HG03159 (cell line): Measurements from ENCODE around the gene HPSE2.

Experiments
- ATAC-seq: cut with Tn5 transposase; IDR thresholded peaks from one replicate; pipeline ENCODE4 v1.9.1; 2021; ENCODE audit warnings: mild to moderate bottlenecking, moderate library complexity; ENCODE audit not compliant: unreplicated experiment

Gene HPSE2

GRCh38 chr10:98858525-98858924 is 377.1 kb downstream of the HPSE2 start:
- no peak for ATAC-seq

GRCh38 chr10:98855403-98856189 is 380.1 kb downstream of the HPSE2 start:
- ATAC-seq = peak; percentile 66

- ATAC-seq = no peak
Observed at GRCh38 chr10:98852686-98853085, 383.0 kb downstream of the HPSE2 start.

GRCh38 chr10:98848361-98848760 is 387.3 kb downstream of the HPSE2 start:
- ATAC-seq = no peak

- ATAC-seq = no peak
Observed at GRCh38 chr10:98846787-98847186, 388.9 kb downstream of the HPSE2 start.

- ATAC-seq = no peak
Observed at GRCh38 chr10:98833542-98833941, 402.1 kb downstream of the HPSE2 start.

GRCh38 chr10:98832738-98833137 is 402.9 kb downstream of the HPSE2 start:
- ATAC-seq = no peak

- no peak for ATAC-seq
Observed at GRCh38 chr10:98832196-98832595, 403.5 kb downstream of the HPSE2 start.

GRCh38 chr10:98831391-98831790 is 404.3 kb downstream of the HPSE2 start:
- ATAC-seq = no peak

GRCh38 chr10:98825741-98826140 is 409.9 kb downstream of the HPSE2 start:
- ATAC-seq = no peak

- ATAC-seq = no peak
Observed at GRCh38 chr10:98817396-98817795, 418.3 kb downstream of the HPSE2 start.

GRCh38 chr10:98815039-98815885 is 420.4 kb downstream of the HPSE2 start:
- ATAC-seq = no peak

GRCh38 chr10:98814470-98814869 is 421.2 kb downstream of the HPSE2 start:
- no peak for ATAC-seq

- no peak for ATAC-seq
Observed at GRCh38 chr10:98808282-98808892, 427.3 kb downstream of the HPSE2 start.

- ATAC-seq = no peak
Observed at GRCh38 chr10:98800263-98800662, 435.4 kb downstream of the HPSE2 start.

GRCh38 chr10:98795467-98795866 is 440.2 kb downstream of the HPSE2 start:
- no peak for ATAC-seq

- ATAC-seq = no peak
Observed at GRCh38 chr10:98790817-98791216, 444.8 kb downstream of the HPSE2 start.

- no peak for ATAC-seq
Observed at GRCh38 chr10:98778277-98778759, 457.3 kb downstream of the HPSE2 start.

GRCh38 chr10:98758463-98758862 is 477.2 kb downstream of the HPSE2 start:
- no peak for ATAC-seq

GRCh38 chr10:98748298-98748697 is 487.4 kb downstream of the HPSE2 start:
- no peak for ATAC-seq

- ATAC-seq = no peak
Observed at GRCh38 chr10:98745645-98746044, 490.0 kb downstream of the HPSE2 start.
